Astrocyte (in vitro differentiated cells and primary cell): ENCODE measurements around the gene TACR1.

Source experiments
- EZH2 ChIP-seq: IDR thresholded peaks from 2 replicates; pipeline ENCODE4 v1.6.1; 2012; ENCODE audit warnings: mild to moderate bottlenecking, low read length, inconsistent platforms; ENCODE audit not compliant: insufficient read depth
- TF ChIP-seq, protein P1 (sequence below): IDR thresholded peaks from 2 replicates; pipeline ENCODE4 v1.5.1; 2011; ENCODE audit warnings: low read depth, mild to moderate bottlenecking, inconsistent platforms, low read length, moderate library complexity; ENCODE audit not compliant: insufficient read depth

DNA sequence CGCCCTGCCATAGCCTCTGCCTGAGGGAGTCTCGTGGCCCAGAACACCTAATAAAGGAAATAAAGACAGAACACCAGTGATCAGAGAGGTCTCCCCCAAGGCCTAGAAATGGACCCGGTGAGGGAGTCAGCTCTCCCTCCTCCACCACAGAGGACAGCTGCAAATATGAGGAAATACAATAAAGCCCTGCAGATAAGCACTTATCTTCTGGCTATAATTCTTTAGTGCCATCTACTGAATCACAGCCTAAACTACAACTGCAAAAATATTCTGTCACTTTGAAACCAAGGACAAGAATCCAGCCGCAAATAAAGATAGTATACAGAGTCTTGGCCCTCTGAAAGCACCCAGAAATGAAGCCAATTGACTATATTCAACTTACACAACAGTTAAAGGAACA lies 42.4 kb upstream of the TACR1 start:
- TF ChIP-seq, protein P1, sequence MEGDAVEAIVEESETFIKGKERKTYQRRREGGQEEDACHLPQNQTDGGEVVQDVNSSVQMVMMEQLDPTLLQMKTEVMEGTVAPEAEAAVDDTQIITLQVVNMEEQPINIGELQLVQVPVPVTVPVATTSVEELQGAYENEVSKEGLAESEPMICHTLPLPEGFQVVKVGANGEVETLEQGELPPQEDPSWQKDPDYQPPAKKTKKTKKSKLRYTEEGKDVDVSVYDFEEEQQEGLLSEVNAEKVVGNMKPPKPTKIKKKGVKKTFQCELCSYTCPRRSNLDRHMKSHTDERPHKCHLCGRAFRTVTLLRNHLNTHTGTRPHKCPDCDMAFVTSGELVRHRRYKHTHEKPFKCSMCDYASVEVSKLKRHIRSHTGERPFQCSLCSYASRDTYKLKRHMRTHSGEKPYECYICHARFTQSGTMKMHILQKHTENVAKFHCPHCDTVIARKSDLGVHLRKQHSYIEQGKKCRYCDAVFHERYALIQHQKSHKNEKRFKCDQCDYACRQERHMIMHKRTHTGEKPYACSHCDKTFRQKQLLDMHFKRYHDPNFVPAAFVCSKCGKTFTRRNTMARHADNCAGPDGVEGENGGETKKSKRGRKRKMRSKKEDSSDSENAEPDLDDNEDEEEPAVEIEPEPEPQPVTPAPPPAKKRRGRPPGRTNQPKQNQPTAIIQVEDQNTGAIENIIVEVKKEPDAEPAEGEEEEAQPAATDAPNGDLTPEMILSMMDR: peak; percentile 37
- TF ChIP-seq EZH2: no peak
